Measurements from ENCODE around the gene FAM98C. TPM values are rescaled to one million over a fixed set of nuclear protein-coding genes. Genes with fewer than 3 reads are reported as not detected.

The FAM98C gene
- total RNA-seq = 19.3 and 34.8 TPM in 2 replicates

GRCh38 chr19:38402967-38403674 lies at the start of gene FAM98C:
Gene FAM98C (plus strand): TSS chr19:38403093. CDS start chr19:38403154, 61 bp downstream.

GRCh38 chr19:38374332-38375097 lies 28.4 kb upstream of the FAM98C start, which contains the start of gene PSMD8:
Gene PSMD8 (plus strand): TSS chr19:38374571. CDS start chr19:38374602, 31 bp downstream.

GRCh38 chr19:38387550-38388348 lies 15.1 kb upstream of the FAM98C start, which contains the start of gene GGN:
Gene GGN (minus strand): TSS chr19:38388034. CDS start chr19:38387261, 773 bp downstream.

GRCh38 chr19:38388349-38389100 lies 14.4 kb upstream of the FAM98C start, which contains the start of gene SPRED3:
Gene SPRED3 (plus strand): TSS chr19:38388697. CDS start chr19:38390303, 1,606 bp downstream.

GRCh38 chr19:38425810-38426466 lies 23.0 kb downstream of the FAM98C start, which contains the start of gene RASGRP4:
Gene RASGRP4 (minus strand): TSS chr19:38426219. CDS start chr19:38426091, 128 bp downstream.

GRCh38 chr19:38433268-38433733 lies 30.4 kb downstream of the FAM98C start, which contains the start of gene RYR1:
Gene RYR1 (plus strand): TSS chr19:38433691. CDS start chr19:38433830, 139 bp downstream.

Other genes with a start within 250 kb of the FAM98C start
- 2.1 and 3.6 TPM in 2 replicates for gene DPF1, start 178.9 kb upstream of the FAM98C start, total RNA-seq
- 18.2 and 29.3 TPM in 2 replicates for gene PPP1R14A, start 146.7 kb upstream of the FAM98C start, total RNA-seq
- gene SPINT2, start 138.5 kb upstream of the FAM98C start, total RNA-seq = 1,012 and 1,188 TPM in 2 replicates
- gene C19orf33, start 98.8 kb upstream of the FAM98C start, total RNA-seq = 552 and 609 TPM in 2 replicates
- 68.6 and 74.6 TPM in 2 replicates for gene YIF1B, start 87.1 kb upstream of the FAM98C start, total RNA-seq
- 22.0 and 29.0 TPM in 2 replicates for gene KCNK6, start 83.2 kb upstream of the FAM98C start, total RNA-seq
- 0.88 and 0.92 TPM in 2 replicates for gene CATSPERG, start 67.3 kb upstream of the FAM98C start, total RNA-seq
- 255 and 307 TPM in 2 replicates for gene PSMD8, start 28.5 kb upstream of the FAM98C start, total RNA-seq
- gene GGN, start 15.1 kb upstream of the FAM98C start, total RNA-seq = 0.92 and 1.2 TPM in 2 replicates
- 1.8 and 2.0 TPM in 2 replicates for gene SPRED3, start 14.4 kb upstream of the FAM98C start, total RNA-seq
- not detected in 2 replicates for gene RASGRP4, start 23.1 kb downstream of the FAM98C start, total RNA-seq
- 0.14 and 0.35 TPM in 2 replicates for gene RYR1, start 30.6 kb downstream of the FAM98C start, total RNA-seq
- gene MAP4K1, start 214.9 kb downstream of the FAM98C start, total RNA-seq = 0.09 TPM in 1 of 2 replicates, not detected in the other
- gene EIF3K, start 216.1 kb downstream of the FAM98C start, total RNA-seq = 544 and 560 TPM in 2 replicates
- gene ACTN4, start 244.6 kb downstream of the FAM98C start, total RNA-seq = 378 and 500 TPM in 2 replicates